ENCODE results near the gene RPS21.

GRCh38 chr20:62394248-62395245 is 7.6 kb downstream of the RPS21 start:
- TF ChIP-seq POLR2AphosphoS5 (IDR thresholded peaks at IDR 0.05; ENCODE audit: low read depth, low read length), result no peak
- TF ChIP-seq CTCF (IDR thresholded peaks at IDR 0.05), result no peak
- TF ChIP-seq REST (IDR thresholded peaks at IDR 0.05; ENCODE audit: insufficient read depth in 1 of 2, low read depth in 2 of 2, low read length in 1 of 2), result no peak
- TF ChIP-seq TCF7L2 (IDR thresholded peaks at IDR 0.05; ENCODE audit: low read depth, low read length), result no peak
